ENCODE data around the gene ZNF212. TPM values are rescaled to one million over a fixed set of nuclear protein-coding genes. Genes with fewer than 3 reads are reported as not detected.

ZNF212 gene
- total and polyA plus RNA-seq, 2 donors (not counting 3 experiments of a cell fraction or from before 2014, with no cell fraction given) = 3.6 to 9.0 TPM

GRCh38 chr7:149205690-149206381 is 33.6 kb upstream of the ZNF212 start:
- intact Hi-C loops (cut with micrococcal nuclease) = no loop called here
- dilution Hi-C loops (cut with MboI; ENCODE audit: extremely low pct_ligation_motif_present, low sequenced_read_pairs) = no loop called here
- no peak for TF ChIP-seq CTCF (IDR thresholded peaks at IDR 0.05; ENCODE audit: extremely low read depth in 1 of 2, insufficient read depth in 1 of 2, low read depth in 1 of 2, low read length in 2 of 2)
- TF ChIP-seq, protein P1, sequence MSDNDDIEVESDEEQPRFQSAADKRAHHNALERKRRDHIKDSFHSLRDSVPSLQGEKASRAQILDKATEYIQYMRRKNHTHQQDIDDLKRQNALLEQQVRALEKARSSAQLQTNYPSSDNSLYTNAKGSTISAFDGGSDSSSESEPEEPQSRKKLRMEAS (IDR thresholded peaks at IDR 0.05; ENCODE audit: insufficient read depth, insufficient read length) = no peak
- TF ChIP-seq GATA2 (IDR thresholded peaks at IDR 0.05; ENCODE audit: insufficient read depth, insufficient read length, low read depth, low read length) = no peak
- no peak for TF ChIP-seq JUN (IDR thresholded peaks at IDR 0.05; ENCODE audit: borderline replicate concordance, insufficient read depth, insufficient read length, low read depth)
- no peak for TF ChIP-seq FOS (IDR thresholded peaks at IDR 0.05; ENCODE audit: borderline replicate concordance, insufficient read depth, low read length)
- Histone ChIP-seq H3K79me2 (ENCODE audit: control insufficient read depth, insufficient read depth, low read length) (peaks cover 31% of the 10 kb centered on the region), H4K20me1 (replicated peaks; ENCODE audit: control insufficient read depth, extremely low read depth, insufficient read depth, low read length) (no peaks in the 10 kb centered on the region), H3K4me1 (ENCODE audit: control insufficient read depth, extremely low read depth, insufficient read depth, low read length) (peaks cover 4% of the 10 kb centered on the region), H3K4me3 (replicated peaks in 1 of 3; ENCODE audit: insufficient read depth in 1 of 3, low read depth in 1 of 3, low read length in 3 of 3) (no peak overlapping the region), H3K9me3 (replicated peaks; ENCODE audit: control insufficient read depth, insufficient read depth, low read length) (no peaks in the 10 kb centered on the region), H3K9me1 (replicated peaks; ENCODE audit: control insufficient read depth, extremely low read depth, insufficient read depth, low read length) (no peaks in the 10 kb centered on the region), H2AFZ (ENCODE audit: low read depth, low read length) (no peak overlapping the region), H3K9ac (replicated peaks; ENCODE audit: extremely low read depth, insufficient read depth, low read length) (no peak overlapping the region), H3K27me3 (ENCODE audit: control insufficient read depth in 2 of 2, insufficient read depth in 2 of 2, low read length in 2 of 2) (no peaks in the 10 kb centered on the region), H3K36me3 (ENCODE audit: control insufficient read depth in 2 of 2, extremely low read depth in 1 of 2, insufficient read depth in 2 of 2, low read length in 2 of 2) (peaks cover 9 to 47% of the 10 kb centered on the region in 2 experiments), H3K27ac (ENCODE audit: insufficient read depth, low read depth, low read length) (no peak overlapping the region), H3K4me2 (ENCODE audit: insufficient read depth, low read length) (no peak overlapping the region)
- FAIRE-seq (no peak), DNase-seq (ENCODE audit: low read depth, low spot score) (no peak)
- CTCF ChIA-PET = no interaction called here
- no TSS peak for BruUV-seq (replicated peaks)
- POLR2A ChIA-PET = no interaction called here
